Breast epithelium (tissue), 3 donors: ENCODE data around the gene KSR2.

Experiments
- CTCF ChIP-seq, 3 donors: fragments of 450-650 bp; IDR thresholded peaks; one replicate each; pipeline ENCODE4 v1.5.1; 2016 to 2017; ENCODE audit warnings: antibody characterized with exemption in 3 of 3, mild to moderate bottlenecking in 3 of 3, moderate library complexity in 3 of 3
- POLR2AphosphoS5 ChIP-seq, 3 donors: sonication (generic); formaldehyde crosslinking; IDR thresholded peaks; one replicate each; pipeline ENCODE4 v1.6.1; 2017; ENCODE audit warnings: antibody characterized with exemption in 3 of 3

GRCh38 chr12:117662220-117662619 is 306.6 kb downstream of the KSR2 start:
- TF ChIP-seq CTCF (IDR thresholded peaks at IDR 0.05) (no peak), POLR2AphosphoS5 (IDR thresholded peaks at IDR 0.05) (no peak)
